Neutrophil (primary cell): ENCODE measurements around the gene ZNF764.

Experiments
- H3K27ac ChIP-seq: fragments of 200-600 bp; sonication (generic); 2 replicates; pipeline ENCODE4 v1.5.1; 2016; ENCODE audit warnings: mild to moderate bottlenecking, moderate library complexity
- H3K27me3 ChIP-seq: fragments of 200-600 bp; sonication (generic); 2 replicates; pipeline ENCODE4 v1.6.0; 2016; ENCODE audit warnings: mild to moderate bottlenecking
- H3K36me3 ChIP-seq: fragments of 200-600 bp; sonication (generic); 2 replicates; pipeline ENCODE4 v1.5.1; 2017
- H3K4me1 ChIP-seq, 2 experiments: fragments of 200-600 bp in 1 of 2; sonication (generic) in 1 of 2; 1 replicate in 1 of 2; 2 replicates in 1 of 2; pipeline versions ENCODE4 v1.5.1 to v1.6.1; 2013 to 2016; ENCODE audit warnings: low read depth in 1 of 2, low read length in 1 of 2, mild to moderate bottlenecking in 1 of 2, moderate library complexity in 1 of 2; ENCODE audit not compliant: control insufficient read depth in 1 of 2, insufficient read depth in 1 of 2
- H3K4me3 ChIP-seq, 2 experiments: fragments of 200-600 bp in 1 of 2; sonication (generic) in 1 of 2; 1 replicate in 1 of 2; 2 replicates in 1 of 2; pipeline ENCODE4 v1.5.1; 2013 to 2016; ENCODE audit warnings: low read depth in 1 of 2, low read length in 1 of 2, mild to moderate bottlenecking in 1 of 2, moderate library complexity in 1 of 2
- H3K9me3 ChIP-seq: fragments of 200-600 bp; sonication (generic); 2 replicates; pipeline ENCODE4 v1.5.1; 2016
- CTCF ChIP-seq: fragments of 200-600 bp; sonication (generic); IDR thresholded peaks from 2 replicates; pipeline ENCODE4 v1.5.1; 2016; ENCODE audit warnings: antibody characterized with exemption

Gene ZNF764

GRCh38 chr16:30588651-30589050 lies 30.5 kb upstream of the ZNF764 start:
- Histone ChIP-seq H3K27ac (no peak overlapping the region), H3K27me3 (no peaks in the 10 kb centered on the region), H3K36me3 (no peaks in the 10 kb centered on the region), H3K9me3 (no peaks in the 10 kb centered on the region), H3K4me1 (peaks cover 14 to 16% of the 10 kb centered on the region in 2 experiments), H3K4me3 (no peak overlapping the region)
- no peak for TF ChIP-seq CTCF

- H3K27ac ChIP-seq, result peak within 1 kb of the TSS; percentile 68
- peaks cover 14 to 16% of the 10 kb centered on the region in 2 experiments for H3K4me1 ChIP-seq
- peak within 1 kb of the TSS; percentile 70 to 89 for H3K4me3 ChIP-seq
- H3K27me3 ChIP-seq, result no peaks in the 10 kb centered on the region
- peaks cover 11% of the 10 kb centered on the region for H3K36me3 ChIP-seq
- TF ChIP-seq CTCF, result peak; percentile 71
- no peaks in the 10 kb centered on the region for H3K9me3 ChIP-seq
Observed at GRCh38 chr16:30585400-30586191, 27.4 kb upstream of the ZNF764 start, which contains the start of gene ZNF785. ZNF785 (minus strand) TSS chr16:30585697; CDS start chr16:30585611, 86 bp downstream.

- Histone ChIP-seq H3K4me3 (peak overlapping the region; percentile 70 to 89), H3K9me3 (no peaks in the 10 kb centered on the region), H3K4me1 (peaks cover 14 to 16% of the 10 kb centered on the region in 2 experiments), H3K27ac (peak overlapping the region; percentile 68), H3K27me3 (no peaks in the 10 kb centered on the region), H3K36me3 (peaks cover 11% of the 10 kb centered on the region)
- TF ChIP-seq CTCF, result no peak
Observed at GRCh38 chr16:30585022-30585399, 26.8 kb upstream of the ZNF764 start.

GRCh38 chr16:30582611-30583340 lies 24.6 kb upstream of the ZNF764 start:
- TF ChIP-seq CTCF, result no peak
- Histone ChIP-seq H3K4me3 (no peak overlapping the region), H3K27ac (no peak overlapping the region), H3K9me3 (no peaks in the 10 kb centered on the region), H3K27me3 (no peaks in the 10 kb centered on the region), H3K4me1 (peaks cover 14 to 16% of the 10 kb centered on the region in 2 experiments), H3K36me3 (peaks cover 16% of the 10 kb centered on the region)

- H3K36me3 ChIP-seq, result peaks cover 16% of the 10 kb centered on the region
Observed at GRCh38 chr16:30581457-30581856, 23.3 kb upstream of the ZNF764 start.

More at GRCh38 chr16:30581457-30581856, 23.3 kb upstream of the ZNF764 start:
- H3K27me3 ChIP-seq, result no peaks in the 10 kb centered on the region
- H3K9me3 ChIP-seq, result no peaks in the 10 kb centered on the region
- no peak for TF ChIP-seq CTCF
- H3K4me1 ChIP-seq, result peaks cover 14 to 16% of the 10 kb centered on the region in 2 experiments
- H3K27ac ChIP-seq, result no peak overlapping the region
- H3K4me3 ChIP-seq, result no peak overlapping the region
